ENCODE measurements around the gene DCST1. TPM values are rescaled to one million over a fixed set of nuclear protein-coding genes. Genes with fewer than 3 reads are reported as not detected.

Gene DCST1
- total RNA-seq, 1 experiment from 2014 or later, result 0.15 TPM

DNA sequence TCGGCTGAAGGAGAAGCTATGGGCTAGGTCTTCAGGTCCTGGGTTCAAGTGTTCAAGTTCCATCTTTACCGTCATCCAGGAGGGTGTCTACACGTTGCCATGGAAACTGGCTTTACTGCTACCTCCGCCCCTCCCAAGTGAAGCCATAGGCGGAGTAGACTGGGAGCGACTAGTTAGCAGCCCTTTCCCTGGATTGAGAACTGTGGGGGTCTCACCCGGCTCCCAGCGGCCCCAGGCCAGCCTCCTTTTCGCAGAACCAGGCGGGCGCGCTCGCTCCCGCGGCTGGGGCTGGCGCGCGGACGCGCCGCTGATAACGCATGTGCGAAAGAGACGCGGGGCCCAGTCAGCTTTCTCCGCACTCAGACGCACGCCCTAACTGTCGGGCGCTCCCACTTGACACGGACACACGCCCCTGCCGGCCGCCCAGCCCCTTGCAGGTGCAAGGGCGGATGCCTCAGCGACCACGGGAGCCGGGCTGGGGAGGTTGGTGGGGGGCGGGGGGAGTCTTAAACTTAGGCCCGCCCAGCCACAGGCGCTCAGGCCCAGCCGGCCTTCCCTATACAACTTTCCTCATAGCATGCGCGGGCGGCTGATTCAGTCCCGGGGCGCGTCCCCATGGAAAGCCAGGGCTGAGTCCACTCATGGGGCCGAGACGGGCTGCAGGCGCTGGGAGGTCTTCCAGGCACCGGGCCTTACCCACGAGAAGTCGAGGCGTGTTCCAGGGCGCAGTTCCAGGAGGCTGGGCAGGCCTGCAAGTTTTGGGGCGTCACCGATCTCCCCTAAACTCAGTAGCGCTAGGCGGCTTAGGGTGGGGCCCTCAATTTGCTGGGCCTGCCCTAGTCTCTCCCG lies 37.3 kb downstream of the DCST1 start:
- POLR2A ChIA-PET, result interaction anchor here (0.6 to 2.1 kb wide), 5 partner anchors 10 to 242 kb away, joined by 3 to 10 read pairs (median 5); no protein-coding TSS in a partner anchor
- Mint-ChIP-seq H3K27me3 (ENCODE audit: low read depth) (peaks cover 33% of the 10 kb centered on the region), H3K36me3 (peaks cover 24% of the 10 kb centered on the region), H3K4me1 (peaks cover 41% of the 10 kb centered on the region), H3K9me3 (no peaks in the 10 kb centered on the region), H3K27ac (no peak overlapping the region), H3K4me3 (peak overlapping the region; percentile 75)
- CTCF ChIA-PET, result interaction anchor here (0.6 to 4.8 kb wide), 21 partner anchors 9 to 406 kb away, joined by 3 to 62 read pairs (median 9); partner anchors contain the start of genes ADAM15, KRTCAP2 and PBXIP1
- DNase-seq (ENCODE audit: low spot score), result peak; percentile 94
- peak; percentile 78 for ATAC-seq
- TF ChIP-seq, protein P1, sequence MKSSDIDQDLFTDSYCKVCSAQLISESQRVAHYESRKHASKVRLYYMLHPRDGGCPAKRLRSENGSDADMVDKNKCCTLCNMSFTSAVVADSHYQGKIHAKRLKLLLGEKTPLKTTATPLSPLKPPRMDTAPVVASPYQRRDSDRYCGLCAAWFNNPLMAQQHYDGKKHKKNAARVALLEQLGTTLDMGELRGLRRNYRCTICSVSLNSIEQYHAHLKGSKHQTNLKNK (CRISPR knock-in tag; IDR thresholded peaks at IDR 0.05), result peak; percentile 66; the same call in 1 of the 2 replicates
- TF ChIP-seq, protein P2, sequence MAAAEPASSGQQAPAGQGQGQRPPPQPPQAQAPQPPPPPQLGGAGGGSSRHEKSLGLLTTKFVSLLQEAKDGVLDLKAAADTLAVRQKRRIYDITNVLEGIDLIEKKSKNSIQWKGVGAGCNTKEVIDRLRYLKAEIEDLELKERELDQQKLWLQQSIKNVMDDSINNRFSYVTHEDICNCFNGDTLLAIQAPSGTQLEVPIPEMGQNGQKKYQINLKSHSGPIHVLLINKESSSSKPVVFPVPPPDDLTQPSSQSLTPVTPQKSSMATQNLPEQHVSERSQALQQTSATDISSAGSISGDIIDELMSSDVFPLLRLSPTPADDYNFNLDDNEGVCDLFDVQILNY (CRISPR knock-in tag; IDR thresholded peaks at IDR 0.05), result no peak
- no peak for TF ChIP-seq FOXK1 (CRISPR knock-in tag; IDR thresholded peaks at IDR 0.05)
- no peak for TF ChIP-seq HMGA2 (CRISPR knock-in tag; IDR thresholded peaks at IDR 0.05)
- TF ChIP-seq, protein P3, sequence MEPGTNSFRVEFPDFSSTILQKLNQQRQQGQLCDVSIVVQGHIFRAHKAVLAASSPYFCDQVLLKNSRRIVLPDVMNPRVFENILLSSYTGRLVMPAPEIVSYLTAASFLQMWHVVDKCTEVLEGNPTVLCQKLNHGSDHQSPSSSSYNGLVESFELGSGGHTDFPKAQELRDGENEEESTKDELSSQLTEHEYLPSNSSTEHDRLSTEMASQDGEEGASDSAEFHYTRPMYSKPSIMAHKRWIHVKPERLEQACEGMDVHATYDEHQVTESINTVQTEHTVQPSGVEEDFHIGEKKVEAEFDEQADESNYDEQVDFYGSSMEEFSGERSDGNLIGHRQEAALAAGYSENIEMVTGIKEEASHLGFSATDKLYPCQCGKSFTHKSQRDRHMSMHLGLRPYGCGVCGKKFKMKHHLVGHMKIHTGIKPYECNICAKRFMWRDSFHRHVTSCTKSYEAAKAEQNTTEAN (CRISPR knock-in tag; IDR thresholded peaks at IDR 0.05), result no peak
- no peak for TF ChIP-seq TP53 (CRISPR knock-in tag; IDR thresholded peaks at IDR 0.05)
- TF ChIP-seq ZNF263 (CRISPR knock-in tag; IDR thresholded peaks at IDR 0.05; ENCODE audit: low read depth), result no peak
- TF ChIP-seq ZNF671 (CRISPR knock-in tag; IDR thresholded peaks at IDR 0.05), result no peak
- TF ChIP-seq, protein P4, sequence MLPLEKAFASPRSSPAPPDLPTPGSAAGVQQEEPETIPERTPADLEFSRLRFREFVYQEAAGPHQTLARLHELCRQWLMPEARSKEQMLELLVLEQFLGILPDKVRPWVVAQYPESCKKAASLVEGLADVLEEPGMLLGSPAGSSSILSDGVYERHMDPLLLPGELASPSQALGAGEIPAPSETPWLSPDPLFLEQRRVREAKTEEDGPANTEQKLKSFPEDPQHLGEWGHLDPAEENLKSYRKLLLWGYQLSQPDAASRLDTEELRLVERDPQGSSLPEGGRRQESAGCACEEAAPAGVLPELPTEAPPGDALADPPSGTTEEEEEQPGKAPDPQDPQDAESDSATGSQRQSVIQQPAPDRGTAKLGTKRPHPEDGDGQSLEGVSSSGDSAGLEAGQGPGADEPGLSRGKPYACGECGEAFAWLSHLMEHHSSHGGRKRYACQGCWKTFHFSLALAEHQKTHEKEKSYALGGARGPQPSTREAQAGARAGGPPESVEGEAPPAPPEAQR (CRISPR knock-in tag; IDR thresholded peaks at IDR 0.05), result no peak
- no peak for TF ChIP-seq CBFB (CRISPR knock-in tag; IDR thresholded peaks at IDR 0.05; ENCODE audit: low read depth)
- no peak for TF ChIP-seq CREB1 (CRISPR knock-in tag; IDR thresholded peaks at IDR 0.05)
- TF ChIP-seq TEAD1 (CRISPR knock-in tag; IDR thresholded peaks at IDR 0.05), result no peak; the same call in 1 of the 2 replicates
- TF ChIP-seq NFATC4 (CRISPR knock-in tag; IDR thresholded peaks at IDR 0.05), result no peak
- TF ChIP-seq OVOL2 (CRISPR knock-in tag; IDR thresholded peaks at IDR 0.05; ENCODE audit: borderline replicate concordance), result no peak
- TF ChIP-seq, protein P5, sequence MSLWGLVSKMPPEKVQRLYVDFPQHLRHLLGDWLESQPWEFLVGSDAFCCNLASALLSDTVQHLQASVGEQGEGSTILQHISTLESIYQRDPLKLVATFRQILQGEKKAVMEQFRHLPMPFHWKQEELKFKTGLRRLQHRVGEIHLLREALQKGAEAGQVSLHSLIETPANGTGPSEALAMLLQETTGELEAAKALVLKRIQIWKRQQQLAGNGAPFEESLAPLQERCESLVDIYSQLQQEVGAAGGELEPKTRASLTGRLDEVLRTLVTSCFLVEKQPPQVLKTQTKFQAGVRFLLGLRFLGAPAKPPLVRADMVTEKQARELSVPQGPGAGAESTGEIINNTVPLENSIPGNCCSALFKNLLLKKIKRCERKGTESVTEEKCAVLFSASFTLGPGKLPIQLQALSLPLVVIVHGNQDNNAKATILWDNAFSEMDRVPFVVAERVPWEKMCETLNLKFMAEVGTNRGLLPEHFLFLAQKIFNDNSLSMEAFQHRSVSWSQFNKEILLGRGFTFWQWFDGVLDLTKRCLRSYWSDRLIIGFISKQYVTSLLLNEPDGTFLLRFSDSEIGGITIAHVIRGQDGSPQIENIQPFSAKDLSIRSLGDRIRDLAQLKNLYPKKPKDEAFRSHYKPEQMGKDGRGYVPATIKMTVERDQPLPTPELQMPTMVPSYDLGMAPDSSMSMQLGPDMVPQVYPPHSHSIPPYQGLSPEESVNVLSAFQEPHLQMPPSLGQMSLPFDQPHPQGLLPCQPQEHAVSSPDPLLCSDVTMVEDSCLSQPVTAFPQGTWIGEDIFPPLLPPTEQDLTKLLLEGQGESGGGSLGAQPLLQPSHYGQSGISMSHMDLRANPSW (CRISPR knock-in tag; conservative IDR thresholded peaks at IDR 0.05; ENCODE audit: low read depth), result no peak
- TF ChIP-seq ESRRA (CRISPR knock-in tag; IDR thresholded peaks at IDR 0.05; ENCODE audit: borderline replicate concordance), result no peak
- TF ChIP-seq, protein P6, sequence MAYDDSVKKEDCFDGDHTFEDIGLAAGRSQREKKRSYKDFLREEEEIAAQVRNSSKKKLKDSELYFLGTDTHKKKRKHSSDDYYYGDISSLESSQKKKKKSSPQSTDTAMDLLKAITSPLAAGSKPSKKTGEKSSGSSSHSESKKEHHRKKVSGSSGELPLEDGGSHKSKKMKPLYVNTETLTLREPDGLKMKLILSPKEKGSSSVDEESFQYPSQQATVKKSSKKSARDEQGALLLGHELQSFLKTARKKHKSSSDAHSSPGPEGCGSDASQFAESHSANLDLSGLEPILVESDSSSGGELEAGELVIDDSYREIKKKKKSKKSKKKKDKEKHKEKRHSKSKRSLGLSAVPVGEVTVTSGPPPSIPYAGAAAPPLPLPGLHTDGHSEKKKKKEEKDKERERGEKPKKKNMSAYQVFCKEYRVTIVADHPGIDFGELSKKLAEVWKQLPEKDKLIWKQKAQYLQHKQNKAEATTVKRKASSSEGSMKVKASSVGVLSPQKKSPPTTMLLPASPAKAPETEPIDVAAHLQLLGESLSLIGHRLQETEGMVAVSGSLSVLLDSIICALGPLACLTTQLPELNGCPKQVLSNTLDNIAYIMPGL (CRISPR knock-in tag; IDR thresholded peaks at IDR 0.05), result 0 out of 2 replicates have a peak, but pooled peaks have one; percentile 35
- no peak for TF ChIP-seq MYBL2 (CRISPR knock-in tag; IDR thresholded peaks at IDR 0.05)
- TF ChIP-seq CREM (CRISPR knock-in tag; IDR thresholded peaks at IDR 0.05), result 0 out of 2 replicates have a peak, but pooled peaks have one; percentile 8
- TF ChIP-seq NFE2L1 (CRISPR knock-in tag; IDR thresholded peaks at IDR 0.05), result no peak
- TF ChIP-seq, protein P7, sequence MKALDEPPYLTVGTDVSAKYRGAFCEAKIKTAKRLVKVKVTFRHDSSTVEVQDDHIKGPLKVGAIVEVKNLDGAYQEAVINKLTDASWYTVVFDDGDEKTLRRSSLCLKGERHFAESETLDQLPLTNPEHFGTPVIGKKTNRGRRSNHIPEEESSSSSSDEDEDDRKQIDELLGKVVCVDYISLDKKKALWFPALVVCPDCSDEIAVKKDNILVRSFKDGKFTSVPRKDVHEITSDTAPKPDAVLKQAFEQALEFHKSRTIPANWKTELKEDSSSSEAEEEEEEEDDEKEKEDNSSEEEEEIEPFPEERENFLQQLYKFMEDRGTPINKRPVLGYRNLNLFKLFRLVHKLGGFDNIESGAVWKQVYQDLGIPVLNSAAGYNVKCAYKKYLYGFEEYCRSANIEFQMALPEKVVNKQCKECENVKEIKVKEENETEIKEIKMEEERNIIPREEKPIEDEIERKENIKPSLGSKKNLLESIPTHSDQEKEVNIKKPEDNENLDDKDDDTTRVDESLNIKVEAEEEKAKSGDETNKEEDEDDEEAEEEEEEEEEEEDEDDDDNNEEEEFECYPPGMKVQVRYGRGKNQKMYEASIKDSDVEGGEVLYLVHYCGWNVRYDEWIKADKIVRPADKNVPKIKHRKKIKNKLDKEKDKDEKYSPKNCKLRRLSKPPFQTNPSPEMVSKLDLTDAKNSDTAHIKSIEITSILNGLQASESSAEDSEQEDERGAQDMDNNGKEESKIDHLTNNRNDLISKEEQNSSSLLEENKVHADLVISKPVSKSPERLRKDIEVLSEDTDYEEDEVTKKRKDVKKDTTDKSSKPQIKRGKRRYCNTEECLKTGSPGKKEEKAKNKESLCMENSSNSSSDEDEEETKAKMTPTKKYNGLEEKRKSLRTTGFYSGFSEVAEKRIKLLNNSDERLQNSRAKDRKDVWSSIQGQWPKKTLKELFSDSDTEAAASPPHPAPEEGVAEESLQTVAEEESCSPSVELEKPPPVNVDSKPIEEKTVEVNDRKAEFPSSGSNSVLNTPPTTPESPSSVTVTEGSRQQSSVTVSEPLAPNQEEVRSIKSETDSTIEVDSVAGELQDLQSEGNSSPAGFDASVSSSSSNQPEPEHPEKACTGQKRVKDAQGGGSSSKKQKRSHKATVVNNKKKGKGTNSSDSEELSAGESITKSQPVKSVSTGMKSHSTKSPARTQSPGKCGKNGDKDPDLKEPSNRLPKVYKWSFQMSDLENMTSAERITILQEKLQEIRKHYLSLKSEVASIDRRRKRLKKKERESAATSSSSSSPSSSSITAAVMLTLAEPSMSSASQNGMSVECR (CRISPR knock-in tag; IDR thresholded peaks at IDR 0.05; ENCODE audit: borderline replicate concordance), result peak; percentile 17; the same call in 1 of the 2 replicates
- no peak for TF ChIP-seq ZNF219 (CRISPR knock-in tag; IDR thresholded peaks at IDR 0.05; ENCODE audit: borderline replicate concordance)
- 0 out of 2 replicates have a peak, but pooled peaks have one; percentile 32 for TF ChIP-seq EMX1 (CRISPR knock-in tag; IDR thresholded peaks at IDR 0.05)
- TF ChIP-seq IRF2 (CRISPR knock-in tag; IDR thresholded peaks at IDR 0.05; ENCODE audit: borderline replicate concordance, low read depth), result no peak
